ENCODE measurements around the gene CHCHD6.

Gene CHCHD6

DNA sequence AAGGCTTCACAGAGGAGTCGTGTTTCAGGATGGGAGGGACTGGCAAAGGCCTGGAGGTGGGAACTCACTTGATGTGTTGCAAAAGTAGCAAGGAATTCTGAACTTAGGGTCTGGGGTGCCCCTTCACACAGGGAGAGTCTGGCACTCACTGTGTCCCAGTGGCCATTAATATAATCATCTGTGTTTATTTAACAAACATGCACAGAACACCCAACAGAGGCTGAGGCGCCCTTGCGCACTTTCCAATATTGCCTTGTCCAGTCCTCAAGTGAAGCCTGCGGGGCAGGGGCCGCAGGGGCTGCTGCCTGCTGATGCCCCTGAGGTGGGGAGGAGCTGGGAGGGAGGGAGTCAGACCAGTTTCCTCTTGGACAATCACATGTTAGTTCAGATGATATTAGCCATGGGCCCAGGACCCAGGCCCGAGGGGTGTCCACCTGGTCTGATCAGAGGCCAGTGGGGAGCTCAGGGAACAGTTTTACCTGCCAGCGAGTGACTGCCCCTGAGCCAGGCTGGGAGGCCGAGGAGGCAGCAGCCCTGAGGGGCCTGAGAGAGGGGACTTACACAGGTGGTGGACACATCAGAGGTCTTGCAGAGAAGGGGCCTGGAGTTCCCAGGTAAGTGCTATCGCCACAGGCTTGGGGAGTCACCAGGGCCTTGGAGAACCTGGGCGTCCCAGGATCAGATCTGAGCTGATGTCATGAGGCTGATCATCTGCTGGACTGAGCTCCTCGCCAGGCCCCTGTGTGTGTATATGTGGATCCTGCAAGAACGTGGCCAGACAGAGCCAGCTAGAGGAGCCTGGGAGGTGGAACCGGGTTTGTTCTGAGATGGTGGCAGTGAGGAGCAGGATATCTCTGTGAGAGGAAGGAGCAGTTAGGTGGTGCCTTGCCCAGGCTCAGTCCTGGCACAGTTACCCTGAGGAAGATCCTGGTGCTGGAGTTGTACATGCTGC lies 35.3 kb upstream of the CHCHD6 start:
- no peak for DNase-seq

DNA sequence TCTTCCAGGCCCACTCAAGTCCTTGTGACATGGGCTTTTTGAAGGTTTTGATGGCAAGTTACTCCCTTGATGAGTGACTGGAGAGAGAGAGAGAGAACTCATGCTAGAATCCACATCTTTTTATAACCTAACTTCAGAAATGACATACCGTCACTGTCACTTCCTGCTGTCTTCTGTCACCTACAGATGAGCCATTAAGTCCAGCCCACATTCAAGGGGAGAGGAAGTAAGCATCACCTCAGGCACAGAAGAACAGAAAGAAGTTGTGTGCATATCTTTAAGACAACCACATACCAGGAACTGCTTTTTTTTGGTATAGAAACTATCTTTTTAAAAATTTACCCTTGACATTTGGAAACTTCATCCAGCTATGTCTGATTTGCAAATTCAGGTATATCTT lies 32.5 kb upstream of the CHCHD6 start:
- no peak for DNase-seq

DNA sequence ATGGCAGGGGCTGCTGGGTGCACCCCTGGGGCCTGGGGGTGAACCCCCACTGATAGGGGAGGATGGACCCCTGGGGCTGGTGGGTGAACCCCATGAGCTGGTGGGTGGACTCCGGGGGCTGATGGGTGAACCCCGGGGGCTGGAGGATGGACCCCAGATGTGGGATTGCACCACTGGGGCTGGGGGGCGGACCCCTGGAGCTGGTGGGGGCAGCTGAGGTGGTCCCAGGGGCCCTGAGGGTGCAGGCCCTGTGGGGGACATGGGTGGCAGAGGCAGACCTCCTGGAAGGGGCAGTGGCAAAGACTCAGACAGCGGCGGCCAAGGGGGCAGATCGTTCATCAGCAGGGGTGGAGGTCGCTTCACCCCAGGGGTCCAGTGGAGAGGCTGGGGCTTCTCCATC lies 31.7 kb upstream of the CHCHD6 start:
- no peak for DNase-seq

DNA sequence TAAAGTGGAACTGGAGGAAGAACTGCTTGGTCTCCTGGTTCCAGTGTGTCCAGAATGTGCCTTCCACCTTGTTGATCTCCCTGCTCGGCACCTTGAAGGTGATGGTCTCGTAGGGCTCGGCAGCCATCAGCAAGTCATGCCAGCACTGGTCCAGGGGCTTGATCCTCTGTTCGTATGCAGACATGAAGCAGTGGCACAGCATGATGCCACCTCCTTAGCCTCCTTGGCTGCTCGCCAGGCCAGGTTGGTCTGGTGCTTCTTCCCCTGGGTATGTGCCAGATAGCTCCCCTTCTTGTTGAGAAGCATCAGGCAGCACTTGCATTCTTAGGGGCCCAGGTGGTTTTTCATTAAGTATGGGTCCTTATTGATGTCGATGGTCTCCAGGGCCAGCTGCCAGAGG lies 31.3 kb upstream of the CHCHD6 start:
- no peak for DNase-seq

DNA sequence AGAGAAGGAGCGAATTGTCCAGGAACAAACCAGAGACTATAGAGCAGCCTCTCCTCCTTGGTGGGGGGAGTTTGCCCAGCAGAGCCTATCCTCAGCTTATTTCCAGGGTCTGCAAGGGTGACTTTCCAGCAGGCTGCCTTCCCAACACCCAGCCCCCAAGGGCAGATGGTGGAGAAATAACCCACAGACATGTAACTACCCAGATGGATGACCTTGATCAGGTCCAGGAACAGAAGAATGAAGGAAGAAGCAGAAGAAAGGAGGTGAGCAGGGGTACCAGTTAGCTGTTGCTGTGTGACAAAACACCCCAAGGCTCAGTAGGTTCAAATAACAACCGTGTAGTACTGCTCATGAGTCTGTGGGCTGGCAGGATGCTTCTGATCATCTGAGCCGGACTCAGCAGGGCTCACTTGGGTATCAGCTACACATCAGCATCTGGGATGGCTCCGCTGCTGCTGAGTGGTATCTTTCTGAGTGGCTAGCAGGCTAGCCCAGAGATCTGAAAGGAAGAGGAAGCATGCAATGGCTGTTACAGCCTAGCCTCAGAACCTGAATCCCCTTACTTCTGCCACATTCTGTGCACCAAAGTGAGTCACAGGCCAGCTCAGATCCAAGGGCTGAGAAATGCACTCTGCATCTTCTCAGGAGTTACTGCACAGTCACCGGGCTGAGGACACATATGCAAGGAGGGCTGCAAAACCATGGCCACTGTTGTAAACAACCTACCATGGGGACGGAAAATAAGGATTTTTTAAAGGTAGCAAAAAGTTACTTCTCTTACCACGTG lies 26.9 kb upstream of the CHCHD6 start:
- DNase-seq, result no peak

DNA sequence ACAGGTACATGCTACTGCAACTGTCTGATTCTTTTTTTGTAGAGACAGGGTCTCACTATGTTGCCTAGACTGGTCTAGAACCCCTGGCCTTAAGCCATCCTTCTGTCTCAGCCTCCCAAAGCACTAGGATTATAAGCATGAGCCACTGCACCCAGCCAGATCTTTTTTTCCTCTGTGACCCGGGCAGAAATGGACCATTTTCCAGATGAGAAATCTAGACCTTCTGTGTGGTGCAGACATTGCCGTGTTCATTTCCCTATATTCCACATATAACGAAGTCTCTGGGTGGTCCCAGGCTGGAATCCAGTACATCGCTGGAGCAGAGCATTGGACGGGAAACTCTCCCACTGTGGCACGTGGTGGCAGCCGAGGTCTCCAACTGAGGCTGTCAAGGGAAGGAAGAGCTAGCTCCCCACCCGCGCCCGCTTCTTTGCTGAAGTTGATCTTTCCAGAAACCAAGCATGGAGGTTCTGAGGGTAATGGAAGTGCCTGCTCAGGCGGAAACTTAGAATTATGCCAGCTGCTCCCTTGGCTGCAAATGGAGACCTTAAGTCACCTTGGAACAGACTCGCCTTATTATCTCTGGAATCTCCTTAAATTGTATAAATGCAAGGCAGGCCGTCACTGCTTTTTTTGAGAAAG lies 26.1 kb upstream of the CHCHD6 start:
- DNase-seq, result no peak

DNA sequence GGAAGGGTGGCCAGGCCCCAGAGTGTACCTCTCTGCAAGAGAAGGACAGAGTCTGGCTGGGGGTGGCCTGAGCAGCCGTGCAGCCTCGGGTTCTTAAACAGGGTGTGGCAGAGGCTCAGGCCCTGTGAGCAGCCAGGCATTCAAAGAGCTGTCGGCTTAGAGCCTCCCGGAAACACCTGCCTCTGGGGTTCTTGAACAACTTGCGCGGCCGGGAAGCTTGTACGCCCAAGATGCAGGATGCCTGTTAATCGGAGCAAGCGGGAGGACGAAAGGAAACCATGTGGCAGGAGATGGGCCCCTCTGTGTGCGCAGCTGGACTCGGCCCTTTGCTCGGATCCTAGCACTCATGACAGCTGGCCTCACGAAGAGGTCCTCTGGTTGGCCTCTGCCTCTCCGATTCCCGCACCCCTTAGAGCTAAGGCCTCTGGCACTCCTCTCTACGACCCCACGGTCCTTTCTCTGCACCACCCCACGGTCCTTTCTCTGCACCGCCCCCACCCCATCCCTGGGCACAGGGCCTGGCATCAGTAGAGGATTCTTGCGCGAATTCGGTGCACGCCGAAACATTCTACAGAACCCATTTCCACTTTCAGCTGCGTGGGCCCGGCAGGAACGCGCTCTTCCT lies 25.2 kb upstream of the CHCHD6 start:
- no peak for DNase-seq

DNA sequence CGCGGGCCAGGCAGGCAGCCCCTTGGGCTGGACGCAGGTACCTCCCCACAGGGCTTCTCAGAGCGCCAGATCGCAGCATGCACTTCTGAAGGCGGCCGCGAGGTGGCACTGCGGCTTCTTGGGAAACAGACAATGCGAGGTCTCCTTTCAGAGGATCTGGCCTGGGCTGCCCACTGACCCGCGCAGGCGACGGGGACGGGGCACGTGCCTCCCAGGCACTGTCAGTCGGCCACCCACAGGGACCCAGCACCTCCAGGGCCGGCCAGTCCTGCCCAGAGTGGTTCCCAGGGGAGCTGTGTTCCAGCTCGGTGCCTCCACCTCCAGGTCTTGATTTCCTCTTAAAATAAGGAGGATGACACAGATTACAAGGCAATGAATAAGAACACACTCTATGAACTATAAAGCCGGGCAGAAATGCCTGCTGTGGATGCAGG lies 24.7 kb upstream of the CHCHD6 start:
- DNase-seq, result peak; percentile 53

DNA sequence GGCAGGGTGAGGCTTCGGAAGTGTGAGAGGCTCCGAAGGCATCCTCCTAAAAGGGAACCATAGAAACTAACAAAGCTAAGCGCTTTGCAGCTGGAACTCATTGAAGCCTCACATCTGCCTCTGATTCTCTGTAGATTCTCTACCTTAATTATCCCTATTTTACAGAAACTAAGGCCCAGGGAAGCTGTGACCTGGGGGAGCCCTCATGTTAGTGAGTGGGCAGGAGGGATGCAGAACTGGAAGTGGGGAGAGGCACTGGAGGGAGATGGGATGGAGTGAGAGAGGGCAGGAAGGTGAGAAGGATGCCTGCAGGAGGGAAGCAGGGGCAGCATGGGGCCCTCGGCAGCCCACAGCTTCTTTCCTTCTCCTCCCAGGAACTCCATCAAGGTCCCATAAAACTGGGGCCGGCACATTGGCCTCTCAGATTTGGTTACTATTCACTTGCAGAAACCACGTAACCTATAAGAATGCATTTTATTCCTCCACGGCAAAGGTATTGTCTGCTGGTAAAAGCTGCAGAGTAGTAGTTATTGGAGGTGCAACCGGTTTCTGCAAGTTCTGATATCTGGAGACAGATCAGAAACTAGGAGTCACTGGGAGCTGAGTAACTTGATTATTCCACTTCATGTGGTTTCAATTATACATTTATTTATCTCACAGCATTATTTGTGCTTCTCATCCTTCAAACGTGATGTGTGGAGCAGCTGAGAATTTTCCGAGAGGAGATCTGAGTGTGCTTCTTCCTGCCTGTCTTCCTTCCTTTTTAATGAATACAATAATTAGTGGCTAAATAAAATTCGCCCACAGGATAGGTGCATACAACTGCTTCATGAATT lies 24.0 kb upstream of the CHCHD6 start:
- DNase-seq, result no peak

DNA sequence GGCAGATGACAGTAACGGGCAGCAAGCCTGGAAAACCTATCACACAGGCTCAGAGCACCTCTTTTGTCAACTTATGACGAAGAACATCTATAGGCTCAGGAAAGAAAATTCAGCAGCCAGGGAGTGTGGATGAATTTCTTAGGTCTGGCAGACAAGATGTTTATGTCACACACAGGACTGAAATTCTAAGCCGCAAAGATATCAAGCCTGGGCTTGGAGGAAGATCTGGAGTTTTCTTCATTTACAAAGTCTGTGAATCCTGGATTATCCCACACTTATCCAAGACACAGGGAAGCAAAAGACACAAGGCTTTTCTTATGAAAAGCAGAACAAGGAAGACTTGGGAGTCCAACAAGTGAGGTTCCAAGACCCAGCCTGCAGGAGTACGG lies 23.4 kb upstream of the CHCHD6 start:
- DNase-seq, result no peak

DNA sequence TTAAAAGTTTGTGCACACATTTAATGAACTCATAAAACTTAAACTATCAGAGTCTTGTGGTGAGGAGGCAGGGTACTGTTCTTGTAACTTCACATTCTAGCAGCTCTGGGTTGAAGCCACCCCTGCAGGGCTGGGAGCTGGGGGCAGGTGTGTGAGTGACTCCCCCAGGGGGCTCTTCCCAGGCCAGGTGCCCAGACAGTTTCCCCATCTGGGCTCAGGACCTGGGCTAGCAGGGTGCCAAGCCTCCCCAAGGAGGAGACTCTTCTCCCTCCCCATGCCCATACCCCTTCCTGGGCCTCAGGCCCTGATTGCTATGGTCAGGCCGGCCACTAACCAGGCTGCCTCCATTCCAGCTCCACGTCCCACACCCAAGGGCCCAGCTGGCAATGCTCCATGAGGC lies 22.0 kb upstream of the CHCHD6 start:
- no peak for DNase-seq

DNA sequence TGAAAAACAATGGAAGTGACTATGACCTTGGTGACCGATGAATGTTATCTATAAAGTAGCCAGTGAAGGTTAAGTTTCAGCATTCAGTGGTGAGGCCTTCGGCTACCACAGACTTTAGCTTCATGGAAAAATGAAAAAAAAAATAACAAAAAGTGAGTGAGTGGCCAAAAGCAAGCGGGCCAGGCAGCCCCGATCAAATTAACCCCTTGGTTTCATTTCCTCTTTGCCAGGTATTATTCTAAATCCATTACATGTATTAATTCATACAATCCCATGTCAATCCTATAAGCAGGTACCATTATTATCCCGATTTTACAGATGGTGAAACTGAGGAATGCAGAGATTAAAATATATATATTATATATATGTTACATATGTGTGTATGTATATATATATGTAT lies 21.0 kb upstream of the CHCHD6 start:
- DNase-seq, result no peak

DNA sequence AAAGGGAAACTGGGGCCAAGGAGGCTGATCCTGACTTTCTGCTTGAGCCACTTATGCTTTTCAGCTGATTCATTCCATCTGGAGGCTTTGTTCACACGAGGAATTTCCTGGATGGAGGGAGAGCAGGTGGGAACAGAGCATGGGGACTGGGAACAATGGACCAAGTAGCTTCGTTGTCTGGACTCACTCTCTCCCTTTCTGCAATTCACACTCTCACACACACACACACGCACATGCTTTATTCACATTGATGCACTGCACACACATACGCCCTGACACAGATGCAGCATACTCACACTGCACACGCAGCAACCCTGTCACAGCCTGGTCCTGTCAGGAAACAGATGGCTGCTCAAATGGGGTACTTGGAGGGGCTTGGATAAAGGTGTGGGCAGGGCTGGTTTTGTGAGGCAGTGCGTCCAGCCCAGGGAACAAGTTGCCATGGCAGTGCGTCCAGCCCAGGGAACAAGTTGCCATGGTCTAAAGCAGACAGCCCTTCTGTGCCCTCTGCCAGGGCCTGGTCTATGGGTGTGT lies 19.8 kb upstream of the CHCHD6 start:
- no peak for DNase-seq

DNA sequence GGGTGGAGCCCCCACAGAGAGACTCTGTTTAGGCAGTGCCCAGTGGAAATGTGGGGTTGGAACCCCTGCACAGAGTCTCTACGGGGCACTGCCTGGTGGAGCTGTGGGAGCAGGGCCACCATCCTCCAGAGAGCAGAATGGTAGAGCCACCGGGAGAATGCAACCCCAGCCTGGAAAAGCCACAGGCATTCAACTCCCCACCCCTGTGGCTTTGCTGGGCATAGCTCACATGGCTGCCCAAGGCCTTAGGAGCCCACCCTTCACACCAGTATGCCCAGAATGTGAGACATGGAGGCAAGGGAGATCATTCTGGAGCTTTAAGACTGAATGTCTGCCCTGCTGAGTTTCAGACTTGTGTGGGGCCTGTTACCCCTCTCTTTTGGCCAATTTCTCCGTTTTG lies 19.0 kb upstream of the CHCHD6 start:
- no peak for DNase-seq

DNA sequence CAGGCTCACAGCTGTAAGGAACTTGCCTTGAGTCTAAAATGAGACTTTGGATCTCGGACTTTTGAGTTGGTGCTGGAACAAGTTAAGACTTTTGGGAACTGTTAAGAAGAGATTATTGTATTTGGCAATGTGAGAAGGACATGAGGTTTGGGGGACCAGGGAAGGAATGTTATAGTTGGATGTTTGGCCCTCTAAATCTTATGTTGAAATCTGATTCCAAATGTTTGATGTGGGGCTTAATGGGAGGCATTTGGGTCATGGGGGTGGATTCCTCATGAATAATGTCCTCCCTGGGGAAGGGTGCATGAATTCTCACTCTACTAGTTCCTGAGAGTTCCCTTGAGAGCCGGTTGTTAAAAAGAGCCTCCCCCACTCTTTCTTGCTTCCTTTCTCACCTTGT lies 18.5 kb upstream of the CHCHD6 start:
- DNase-seq, result no peak

DNA sequence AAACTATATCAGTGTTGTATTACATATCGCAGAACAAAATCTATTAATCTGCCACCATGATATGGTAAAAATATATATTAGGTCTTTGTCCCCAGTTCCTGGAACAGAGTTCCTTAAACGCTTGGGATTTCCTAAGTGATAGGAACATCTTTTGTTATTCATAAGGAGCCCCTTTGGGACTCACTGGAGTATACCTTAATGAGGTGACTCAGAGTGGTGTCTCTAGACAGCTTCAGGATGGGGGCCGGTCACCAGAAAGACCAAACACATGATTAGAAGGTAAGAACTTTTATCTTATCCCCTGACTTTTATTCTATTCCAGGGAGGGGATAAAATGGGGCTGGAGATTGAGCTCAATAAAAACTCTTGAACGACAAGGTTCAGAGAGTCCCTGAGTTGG lies 12.3 kb upstream of the CHCHD6 start:
- DNase-seq, result no peak

DNA sequence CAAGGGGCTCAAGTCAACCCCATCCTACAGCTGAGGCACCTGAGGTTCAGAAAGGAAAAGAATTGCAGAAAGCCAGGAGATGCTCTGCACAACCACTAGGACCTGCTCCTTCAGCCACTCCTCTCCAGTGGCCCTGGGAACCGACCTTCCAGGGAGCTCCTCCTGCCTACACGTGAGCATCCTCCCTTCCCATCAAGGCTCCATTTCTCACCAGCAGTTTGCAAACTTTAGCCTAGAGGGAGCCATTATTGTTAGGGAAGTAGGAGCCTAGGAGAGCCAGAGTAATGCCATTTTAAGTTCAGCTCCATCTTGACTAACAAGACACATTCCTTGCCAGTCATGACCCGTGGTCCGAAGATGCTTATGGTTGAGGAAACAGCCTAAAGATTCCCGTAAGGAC lies 11.2 kb upstream of the CHCHD6 start:
- no peak for DNase-seq

DNA sequence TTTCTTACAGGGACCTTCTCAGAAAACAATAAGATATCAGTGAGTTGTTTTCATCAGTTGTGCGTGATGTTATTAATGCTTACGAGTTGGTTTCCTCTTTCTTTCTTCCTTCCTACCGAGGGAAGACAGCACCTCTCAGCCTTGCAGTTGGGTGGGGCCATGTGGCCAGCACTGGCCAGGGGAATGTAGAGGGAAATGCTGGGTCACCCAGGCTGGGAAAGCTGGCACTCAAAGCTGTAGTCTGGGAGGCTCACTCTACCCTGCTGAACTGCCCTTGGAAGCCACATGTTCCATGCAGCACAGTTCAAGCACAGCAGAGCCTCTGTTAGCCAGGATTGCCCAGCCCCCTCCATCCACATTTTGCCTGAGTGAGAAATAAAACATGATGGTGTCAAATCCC lies 10.1 kb upstream of the CHCHD6 start:
- DNase-seq, result no peak

DNA sequence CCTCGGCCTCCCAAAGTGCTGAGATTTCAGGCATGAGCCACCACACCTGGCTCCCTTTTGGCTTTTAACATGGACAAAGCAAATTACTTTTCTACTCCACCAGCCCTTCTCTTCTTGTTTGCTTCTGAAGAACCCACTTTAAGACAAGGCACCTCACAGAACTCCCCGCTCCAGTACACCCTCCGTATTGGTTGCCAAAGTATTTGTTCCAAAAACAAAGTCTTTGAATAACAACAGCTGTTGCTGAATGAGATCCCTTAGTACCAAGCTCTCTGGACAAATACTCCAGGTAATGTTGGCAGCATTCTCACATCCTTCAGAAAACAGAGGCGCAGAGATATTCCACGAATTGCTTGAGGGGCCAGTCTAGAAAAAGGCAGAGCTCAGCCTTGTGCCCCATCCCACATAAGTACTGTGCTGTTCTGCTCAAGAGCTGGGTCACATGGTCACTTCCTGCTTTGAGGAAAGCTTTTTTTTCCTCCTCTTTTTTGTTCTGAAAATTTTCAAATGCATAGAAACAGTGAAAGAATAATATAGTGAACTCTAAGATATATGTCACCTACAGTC lies 7.3 kb upstream of the CHCHD6 start:
- no peak for DNase-seq

DNA sequence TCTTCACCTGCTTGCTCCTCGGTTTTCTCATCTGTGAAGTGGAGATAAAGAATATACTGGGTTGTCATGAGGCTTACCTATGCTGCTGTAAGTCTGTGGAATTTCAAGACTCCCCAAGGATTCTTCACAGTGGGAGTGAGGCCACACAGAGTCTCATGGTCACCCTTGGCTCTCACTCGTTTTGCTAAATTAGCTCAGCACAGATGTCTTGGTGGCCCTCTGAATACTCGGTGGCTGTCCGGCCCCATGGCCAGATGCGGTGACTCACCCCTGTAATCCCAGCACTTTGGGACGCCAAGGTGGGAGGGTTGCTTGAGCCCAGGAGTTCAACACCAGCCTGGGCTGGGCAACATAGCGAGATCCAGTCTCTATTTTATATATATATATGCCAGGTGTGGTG lies 5.0 kb upstream of the CHCHD6 start:
- DNase-seq, result no peak

DNA sequence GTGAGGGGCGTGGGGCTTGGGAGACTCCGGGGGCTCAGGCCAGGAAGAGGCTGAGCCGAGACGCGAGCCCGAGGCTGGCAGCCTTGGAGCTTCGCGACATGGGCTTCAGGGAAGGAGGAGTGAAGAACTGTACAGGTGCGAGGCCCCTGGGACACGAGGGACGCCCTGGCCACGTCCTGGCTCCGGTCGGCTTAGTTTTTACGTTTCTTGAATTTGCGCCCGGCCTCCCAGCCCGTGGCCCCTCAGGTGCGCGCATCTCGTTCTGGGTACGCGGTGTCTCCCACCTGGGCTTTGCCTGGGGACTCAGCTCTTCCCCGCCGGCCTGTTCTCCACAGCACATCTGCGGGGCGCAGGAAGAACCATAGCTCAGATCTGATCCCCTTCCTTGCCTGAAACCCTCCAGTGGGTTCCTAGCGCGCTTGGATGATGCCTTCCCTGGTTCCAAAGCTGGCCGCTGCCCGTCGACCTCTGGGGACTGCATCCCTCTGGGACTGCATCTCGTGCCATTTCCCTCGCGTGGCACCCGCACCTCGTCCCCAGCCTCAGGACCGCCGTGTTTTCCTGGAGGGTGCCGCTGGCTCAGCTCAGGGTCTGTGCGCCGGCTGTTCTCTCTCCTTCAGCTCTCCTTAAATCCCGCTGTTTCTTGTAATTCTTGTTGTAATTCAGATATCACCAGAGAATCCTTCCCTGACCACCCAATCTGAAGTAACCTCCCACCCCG lies 614 bp downstream of the CHCHD6 start:
- DNase-seq, result peak; percentile 0
